ENCODE measurements around the gene MTCL1.

MTCL1 gene

GRCh38 chr18:8684577-8684976, 20.8 kb upstream of the MTCL1 start:
- no peaks in the 10 kb centered on the region for H3F3A ChIP-seq (ENCODE audit: insufficient read depth, low read length)
- H3K36me3 ChIP-seq (ENCODE audit: insufficient read depth, low read length): no peaks in the 10 kb centered on the region
- H3K4me1 ChIP-seq (ENCODE audit: insufficient read depth, low read length, severe bottlenecking): no peaks in the 10 kb centered on the region
- H3K27me3 ChIP-seq (ENCODE audit: insufficient read depth, low read length): no peaks in the 10 kb centered on the region
- no peaks in the 10 kb centered on the region for H3K9me3 ChIP-seq (ENCODE audit: low read length)
- no peak overlapping the region for H3K9ac ChIP-seq (ENCODE audit: low read length)
- H3K27ac ChIP-seq (ENCODE audit: low read depth, low read length, poor library complexity, severe bottlenecking): no peak overlapping the region
- H3K79me2 ChIP-seq (ENCODE audit: insufficient read depth, low read length): no peaks in the 10 kb centered on the region
- H4K20me1 ChIP-seq (ENCODE audit: insufficient read depth, low read length): no peaks in the 10 kb centered on the region
- no peak for TF ChIP-seq EZH2 (IDR thresholded peaks at IDR 0.05; ENCODE audit: borderline replicate concordance, low read length)
- no peak for TF ChIP-seq CTCF (IDR thresholded peaks at IDR 0.05; ENCODE audit: low read length)
- H3K9me2 ChIP-seq (ENCODE audit: low read depth, low read length): no peaks in the 10 kb centered on the region
- H3K4me2 ChIP-seq (ENCODE audit: low read length): no peak overlapping the region
- no peak overlapping the region for H2AFZ ChIP-seq (ENCODE audit: low read length)
- no peak overlapping the region for H3K4me3 ChIP-seq (ENCODE audit: low read depth, low read length, poor library complexity, severe bottlenecking)

- Histone ChIP-seq H3K4me2 (ENCODE audit: low read length) (no peak overlapping the region), H3F3A (ENCODE audit: insufficient read depth, low read length) (no peaks in the 10 kb centered on the region), H3K36me3 (ENCODE audit: insufficient read depth, low read length) (no peaks in the 10 kb centered on the region), H3K4me3 (ENCODE audit: low read depth, low read length, poor library complexity, severe bottlenecking) (no peak overlapping the region), H3K9ac (ENCODE audit: low read length) (no peak overlapping the region), H3K27ac (ENCODE audit: low read depth, low read length, poor library complexity, severe bottlenecking) (no peak overlapping the region), H3K27me3 (ENCODE audit: insufficient read depth, low read length) (no peaks in the 10 kb centered on the region), H4K20me1 (ENCODE audit: insufficient read depth, low read length) (no peaks in the 10 kb centered on the region), H2AFZ (ENCODE audit: low read length) (no peak overlapping the region), H3K9me2 (ENCODE audit: low read depth, low read length) (no peaks in the 10 kb centered on the region), H3K4me1 (ENCODE audit: insufficient read depth, low read length, severe bottlenecking) (no peaks in the 10 kb centered on the region), H3K9me3 (ENCODE audit: low read length) (no peaks in the 10 kb centered on the region), H3K79me2 (ENCODE audit: insufficient read depth, low read length) (no peaks in the 10 kb centered on the region)
- TF ChIP-seq CTCF (IDR thresholded peaks at IDR 0.05; ENCODE audit: low read length) (no peak), EZH2 (IDR thresholded peaks at IDR 0.05; ENCODE audit: borderline replicate concordance, low read length) (no peak)
These were observed 20.0 kb upstream of the MTCL1 start for GRCh38 chr18:8685141-8685913.

GRCh38 chr18:8685914-8686216, 19.5 kb upstream of the MTCL1 start:
- no peak overlapping the region for H3K4me3 ChIP-seq (ENCODE audit: low read depth, low read length, poor library complexity, severe bottlenecking)
- H3K79me2 ChIP-seq (ENCODE audit: insufficient read depth, low read length): no peaks in the 10 kb centered on the region
- no peaks in the 10 kb centered on the region for H3K9me3 ChIP-seq (ENCODE audit: low read length)
- H3K4me1 ChIP-seq (ENCODE audit: insufficient read depth, low read length, severe bottlenecking): no peaks in the 10 kb centered on the region
- no peak overlapping the region for H3K9ac ChIP-seq (ENCODE audit: low read length)
- no peak overlapping the region for H3K4me2 ChIP-seq (ENCODE audit: low read length)
- H2AFZ ChIP-seq (ENCODE audit: low read length): no peak overlapping the region
- no peaks in the 10 kb centered on the region for H4K20me1 ChIP-seq (ENCODE audit: insufficient read depth, low read length)
- no peak overlapping the region for H3K27ac ChIP-seq (ENCODE audit: low read depth, low read length, poor library complexity, severe bottlenecking)
- no peaks in the 10 kb centered on the region for H3F3A ChIP-seq (ENCODE audit: insufficient read depth, low read length)
- H3K36me3 ChIP-seq (ENCODE audit: insufficient read depth, low read length): no peaks in the 10 kb centered on the region
- no peaks in the 10 kb centered on the region for H3K9me2 ChIP-seq (ENCODE audit: low read depth, low read length)
- no peaks in the 10 kb centered on the region for H3K27me3 ChIP-seq (ENCODE audit: insufficient read depth, low read length)
- no peak for TF ChIP-seq EZH2 (IDR thresholded peaks at IDR 0.05; ENCODE audit: borderline replicate concordance, low read length)
- TF ChIP-seq CTCF (IDR thresholded peaks at IDR 0.05; ENCODE audit: low read length): no peak
